Body of pancreas (tissue), 4 donors: ENCODE results near the gene EED.

Experiments
- CTCF ChIP-seq, 7 experiments: fragments of 450-650 bp in 4 of 7; fragments of 200-600 bp in 3 of 7; sonication (generic) in 3 of 7; IDR thresholded peaks; one replicate each; pipeline ENCODE4 v1.5.1; 2016 to 2019; ENCODE audit warnings: antibody characterized with exemption in 7 of 7
- POLR2A ChIP-seq, 3 donors: fragments of 450-650 bp; IDR thresholded peaks; one replicate each; pipeline ENCODE4 v1.6.1; 2016; ENCODE audit warnings: antibody characterized with exemption in 3 of 3, mild to moderate bottlenecking in 2 of 3

DNA sequence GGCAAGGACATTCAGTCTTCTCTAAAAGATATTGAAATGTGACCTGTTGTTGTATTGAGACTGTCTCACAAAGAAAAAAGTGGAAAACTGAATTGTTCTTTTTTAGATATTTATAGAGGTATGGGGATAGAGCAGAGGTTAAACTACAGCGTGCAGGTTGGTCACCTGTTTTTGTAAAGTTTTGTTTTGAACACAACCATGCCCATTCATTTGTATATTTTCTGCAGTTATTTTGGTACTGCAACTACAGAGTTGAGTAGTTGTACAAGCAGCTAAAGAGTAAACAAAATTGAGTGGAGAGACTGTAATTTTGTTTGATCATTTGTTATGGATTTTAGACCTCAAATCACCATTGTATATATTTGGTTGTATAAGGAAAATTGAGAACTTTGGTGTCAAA, 11.3 kb downstream of the EED start:
- no peak for TF ChIP-seq CTCF (IDR thresholded peaks at IDR 0.05)
- no peak for TF ChIP-seq POLR2A (IDR thresholded peaks at IDR 0.05)
